ENCODE data around the gene SLC16A3.
"Not testable (repeated sequence)": the region's sequence is repeated elsewhere in the genome, so short reads cannot be mapped to it uniquely, and the experiment has no call there.

SLC16A3 gene

DNA sequence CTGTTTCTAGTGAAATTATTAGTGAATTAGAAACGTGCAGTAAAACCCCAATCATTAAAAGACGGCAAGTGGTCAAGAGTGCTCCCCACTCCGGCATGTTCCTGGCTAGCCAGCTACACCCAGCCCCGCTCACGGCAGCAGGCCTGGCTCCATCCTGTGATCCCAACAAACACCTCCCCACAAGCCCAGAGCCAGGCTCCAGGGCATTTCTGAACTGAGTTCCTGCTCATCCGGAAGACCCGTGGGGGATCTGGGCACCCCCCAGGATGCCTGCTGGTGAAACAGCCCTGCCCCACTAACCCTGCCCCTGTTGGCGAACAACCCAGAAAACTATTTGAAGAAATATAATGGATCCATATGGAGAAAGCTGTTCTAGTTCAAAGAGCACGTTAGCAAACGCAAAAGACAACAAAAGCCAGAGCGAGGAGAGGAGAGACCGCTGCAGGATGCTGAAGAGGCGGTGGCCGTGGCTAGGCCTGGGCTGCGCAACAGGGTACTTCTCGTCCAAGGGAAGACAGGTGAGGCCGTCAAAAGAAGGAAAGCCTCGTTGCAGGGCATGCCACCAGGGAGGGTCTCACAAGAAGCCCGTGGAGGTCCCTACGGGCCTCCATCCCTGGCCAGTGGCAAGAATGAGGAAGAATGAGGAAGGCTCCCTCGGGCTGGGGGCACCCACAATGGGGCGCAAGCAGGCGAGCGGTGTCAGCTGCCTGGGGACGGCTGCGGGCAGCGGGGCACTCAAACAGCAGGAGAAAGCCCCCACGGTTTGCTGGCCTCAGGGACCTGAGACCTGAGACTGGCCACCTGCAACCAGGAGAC lies 19.2 kb downstream of the SLC16A3 start:
- no peak for DNase-seq

- DNase-seq = no peak
Measured at GRCh38 chr17:82248815-82249674, 20.2 kb downstream of the SLC16A3 start.

- no peak for DNase-seq
Measured at GRCh38 chr17:82249896-82250581, 21.2 kb downstream of the SLC16A3 start.

- no peak for DNase-seq
Measured at GRCh38 chr17:82250868-82251500, 22.1 kb downstream of the SLC16A3 start.

GRCh38 chr17:82252511-82253178 lies 23.8 kb downstream of the SLC16A3 start:
- no peak for DNase-seq

DNA sequence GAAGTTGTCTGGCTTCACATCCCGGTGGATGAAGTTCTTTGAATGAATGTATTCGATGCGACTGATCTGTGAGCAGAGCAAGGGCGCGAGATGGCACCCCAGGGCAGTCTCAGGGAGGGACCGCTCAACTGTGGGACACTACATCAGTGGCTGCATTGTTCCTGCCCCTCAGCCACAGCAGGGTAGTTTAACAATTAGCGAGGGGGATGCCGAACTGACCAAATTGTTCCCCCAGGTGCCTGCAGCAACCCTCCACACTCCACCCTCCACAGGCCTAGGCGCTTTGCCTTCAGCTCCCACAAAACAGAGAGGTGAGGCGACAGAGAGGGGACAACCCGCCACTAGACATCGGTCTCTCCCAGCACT lies 24.3 kb downstream of the SLC16A3 start:
- no peak for DNase-seq

GRCh38 chr17:82254096-82254495 lies 25.3 kb downstream of the SLC16A3 start:
- DNase-seq = not testable (repeated sequence)

DNA sequence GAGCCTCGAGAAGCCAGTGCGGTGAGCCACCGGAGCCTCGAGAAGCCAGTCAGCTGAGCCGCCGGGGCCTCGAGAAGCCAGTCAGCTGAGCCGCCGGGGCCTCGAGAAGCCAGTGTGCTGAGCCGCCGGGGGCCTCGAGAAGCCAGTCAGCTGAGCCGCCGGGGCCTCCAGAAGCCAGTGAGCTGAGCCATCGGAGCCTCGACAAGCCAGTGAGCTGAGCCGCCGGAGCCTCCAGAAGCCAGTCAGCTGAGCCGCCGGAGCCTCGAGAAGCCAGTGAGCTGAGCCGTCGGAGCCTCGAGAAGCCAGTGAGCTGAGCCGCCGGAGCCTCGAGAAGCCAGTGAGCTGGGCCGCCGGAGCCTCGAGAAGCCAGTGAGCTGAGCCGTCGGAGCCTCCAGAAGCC lies 25.9 kb downstream of the SLC16A3 start:
- DNase-seq = not testable (repeated sequence)

DNA sequence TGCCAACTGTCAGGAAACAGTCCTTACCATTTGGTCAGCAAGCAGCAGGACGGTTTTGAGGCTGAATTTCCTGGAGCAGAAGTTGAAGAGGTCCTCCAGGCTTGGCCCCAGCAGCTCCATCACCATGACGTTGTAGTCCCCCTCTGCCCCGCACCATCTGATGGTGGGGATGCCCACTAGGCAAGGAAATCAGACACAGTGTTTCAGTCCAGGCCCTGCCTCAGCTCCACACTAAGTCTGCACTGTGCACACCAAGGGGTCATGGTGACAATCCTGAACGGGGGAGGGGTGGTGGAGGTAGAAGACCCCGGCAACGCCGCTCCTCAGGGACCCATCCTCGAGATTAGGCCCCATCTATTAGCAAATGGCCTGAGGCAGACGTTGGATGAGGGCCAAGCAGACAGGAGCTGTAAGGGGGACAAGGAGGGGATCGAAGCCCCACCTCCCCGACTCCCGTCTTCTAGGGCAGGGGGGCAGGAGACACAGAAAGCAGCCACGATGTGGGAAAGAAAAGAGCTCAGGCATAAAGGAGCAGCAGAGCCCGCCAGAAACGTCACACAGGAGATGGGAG lies 26.6 kb downstream of the SLC16A3 start:
- DNase-seq = no peak

DNA sequence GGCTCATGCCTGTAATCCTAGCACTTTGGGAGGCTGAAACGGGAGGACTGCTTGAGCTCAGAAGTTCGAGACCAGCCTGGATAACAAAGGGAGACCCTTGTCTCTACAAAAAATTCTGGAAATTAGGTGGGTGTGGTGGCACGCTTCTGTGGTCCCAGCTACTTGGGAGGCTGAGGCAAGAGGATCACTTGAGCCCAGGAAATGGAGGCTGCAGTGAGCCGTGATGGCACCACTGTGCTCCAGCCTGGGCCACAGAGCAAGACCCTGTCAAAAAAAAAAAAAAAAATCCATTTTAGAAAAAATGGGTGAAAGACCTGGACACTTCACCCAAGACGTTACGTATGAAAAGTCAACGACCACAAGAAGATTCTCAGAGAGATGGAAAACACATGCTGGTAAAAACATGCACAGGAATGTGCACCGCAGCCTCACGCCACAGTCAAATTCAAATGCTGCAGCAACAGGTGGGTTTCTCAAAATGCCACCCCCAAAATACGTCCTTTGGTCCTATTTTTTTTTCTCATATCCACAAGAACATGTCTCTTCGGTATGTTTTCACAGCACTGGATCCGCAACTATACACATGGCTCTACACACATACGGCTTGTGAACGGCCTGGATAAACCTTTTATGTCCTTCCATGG lies 27.5 kb downstream of the SLC16A3 start:
- DNase-seq = no peak

GRCh38 chr17:82257473-82257872 lies 28.6 kb downstream of the SLC16A3 start:
- no peak for DNase-seq

GRCh38 chr17:82258555-82258954 lies 29.7 kb downstream of the SLC16A3 start:
- DNase-seq = no peak

- DNase-seq = not testable (repeated sequence)
Measured at GRCh38 chr17:82259972-82260961, 31.4 kb downstream of the SLC16A3 start.

- DNase-seq = no peak
Measured at GRCh38 chr17:82262344-82262743, 33.5 kb downstream of the SLC16A3 start.

- no peak for DNase-seq
Measured at GRCh38 chr17:82263641-82264040, 34.8 kb downstream of the SLC16A3 start.

- no peak for DNase-seq
Measured at GRCh38 chr17:82266142-82266541, 37.3 kb downstream of the SLC16A3 start.

- DNase-seq = no peak
Measured at GRCh38 chr17:82267575-82268379, 38.9 kb downstream of the SLC16A3 start.

DNA sequence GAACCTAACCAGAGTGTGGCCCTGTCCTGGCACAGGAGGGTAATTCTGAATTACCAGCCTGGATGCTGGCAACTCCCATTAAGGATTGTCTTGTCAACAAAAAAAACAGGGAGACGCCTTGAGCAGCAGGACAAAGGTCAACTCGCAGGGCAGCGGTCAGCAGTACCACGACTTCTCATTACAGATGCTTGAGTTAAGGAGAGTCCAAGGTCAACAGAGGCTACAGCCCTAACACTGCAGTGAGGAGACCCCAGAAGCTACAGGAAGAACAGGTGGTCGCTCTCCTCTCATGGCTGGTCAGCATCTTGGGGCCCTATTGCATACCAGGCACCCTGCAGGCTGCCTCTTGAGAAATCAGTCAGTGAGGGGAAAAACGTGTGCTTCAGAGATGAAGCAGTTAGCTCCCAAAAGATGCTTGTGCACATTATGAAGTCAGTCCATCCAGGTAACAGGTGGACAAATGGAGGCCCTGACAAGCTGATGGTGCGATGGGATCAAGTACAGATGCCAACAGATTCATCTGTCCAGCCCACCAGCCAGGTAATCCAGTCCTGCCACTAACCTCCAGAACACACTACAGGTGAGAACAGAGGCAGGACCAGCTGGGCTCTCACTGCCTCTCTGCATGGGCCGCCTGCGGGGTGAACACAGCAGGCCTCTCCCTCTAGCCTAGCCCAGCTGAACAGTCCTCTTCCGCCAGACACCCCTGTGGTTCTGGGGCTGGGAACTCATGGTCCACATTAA lies 40.5 kb downstream of the SLC16A3 start:
- no peak for DNase-seq
